Glomerular visceral epithelial cell (primary cell): ENCODE data around the gene CPT1A.

Experiments used
- DNase-seq: peaks from one replicate; pipeline ENCODE4 v3.0.0-alpha.2; 2016; ENCODE audit errors: extremely low spot score

The CPT1A gene

GRCh38 chr11:68798221-68798813 is 43.4 kb downstream of the CPT1A start:
- DNase-seq = peak; percentile 6

GRCh38 chr11:68796801-68797200 is 44.9 kb downstream of the CPT1A start:
- DNase-seq = no peak

GRCh38 chr11:68792400-68792966 is 49.2 kb downstream of the CPT1A start:
- no peak for DNase-seq

- DNase-seq = no peak
Observed at GRCh38 chr11:68784653-68785052, 57.1 kb downstream of the CPT1A start.

- DNase-seq = no peak
Observed at GRCh38 chr11:68783216-68783821, 58.4 kb downstream of the CPT1A start.

- no peak for DNase-seq
Observed at GRCh38 chr11:68782711-68783110, 59.0 kb downstream of the CPT1A start.

- DNase-seq = no peak
Observed at GRCh38 chr11:68780829-68781228, 60.9 kb downstream of the CPT1A start.

GRCh38 chr11:68778205-68778604 is 63.5 kb downstream of the CPT1A start:
- no peak for DNase-seq

GRCh38 chr11:68776442-68777235 is 65.1 kb downstream of the CPT1A start:
- no peak for DNase-seq

- DNase-seq = no peak
Observed at GRCh38 chr11:68775951-68776388, 65.7 kb downstream of the CPT1A start.

- no peak for DNase-seq
Observed at GRCh38 chr11:68774194-68774585, 67.5 kb downstream of the CPT1A start.

- no peak for DNase-seq
Observed at GRCh38 chr11:68773521-68774193, 68.1 kb downstream of the CPT1A start.

- DNase-seq = no peak
Observed at GRCh38 chr11:68772936-68773335, 68.8 kb downstream of the CPT1A start.

- DNase-seq = no peak
Observed at GRCh38 chr11:68770781-68771180, 70.9 kb downstream of the CPT1A start.

- no peak for DNase-seq
Observed at GRCh38 chr11:68767672-68768071, 74.0 kb downstream of the CPT1A start.

GRCh38 chr11:68766786-68767185 is 74.9 kb downstream of the CPT1A start:
- no peak for DNase-seq

GRCh38 chr11:68764746-68765145 is 77.0 kb downstream of the CPT1A start:
- no peak for DNase-seq

- DNase-seq = no peak
Observed at GRCh38 chr11:68763926-68764657, 77.6 kb downstream of the CPT1A start.

GRCh38 chr11:68763181-68763721 is 78.5 kb downstream of the CPT1A start:
- no peak for DNase-seq

- DNase-seq = no peak
Observed at GRCh38 chr11:68762481-68762880, 79.2 kb downstream of the CPT1A start.

- DNase-seq = no peak
Observed at GRCh38 chr11:68761801-68762200, 79.9 kb downstream of the CPT1A start.
